ENCODE measurements around the gene DGCR2.

The DGCR2 gene

DNA sequence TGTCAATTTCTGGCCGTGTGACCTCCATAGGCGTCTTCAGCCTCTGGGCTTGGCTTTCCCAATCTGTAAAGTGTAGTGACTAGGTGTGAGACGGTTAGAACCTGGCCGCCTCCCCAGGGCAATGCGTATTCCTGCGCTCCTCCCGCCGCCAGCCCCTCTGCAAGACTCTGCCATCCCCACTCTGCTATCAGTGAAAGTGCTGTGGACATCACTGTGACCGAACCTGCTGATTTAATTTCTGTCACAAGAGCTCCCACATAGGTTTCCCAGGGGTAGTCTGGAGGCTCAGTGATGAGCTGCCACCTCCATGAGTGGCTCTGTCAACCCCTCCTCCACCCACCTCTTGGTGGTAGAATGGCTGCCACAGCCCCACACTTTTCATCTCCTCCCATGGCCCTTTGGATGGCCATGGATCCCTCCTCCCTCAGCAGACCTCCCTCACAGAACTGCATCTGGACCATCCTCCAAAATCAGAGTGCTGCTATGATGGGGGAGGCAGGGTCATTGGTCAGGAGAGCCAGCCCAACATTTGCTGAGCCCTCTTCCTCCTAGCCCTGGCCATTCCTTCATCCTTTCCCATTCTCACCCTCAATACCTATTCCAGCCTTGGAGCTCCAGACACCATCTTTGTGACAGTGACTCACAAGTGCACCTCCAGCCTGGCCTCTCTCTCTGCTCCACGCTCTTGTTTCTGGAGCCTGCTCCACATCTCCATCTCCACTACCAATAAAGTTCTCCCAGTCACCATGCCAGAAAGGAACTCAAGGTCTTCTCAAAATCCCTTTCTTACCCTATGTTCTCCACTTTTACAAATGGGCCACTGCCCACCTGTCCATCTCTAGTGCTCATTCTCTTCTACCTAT lies 29.3 kb upstream of the DGCR2 start:
- Mint-ChIP-seq H3K27ac (no peak overlapping the region), H3K4me1 (no peaks in the 10 kb centered on the region), H3K4me3 (peak overlapping the region; percentile 3 to 71 (median 19)), H3K27me3 (ENCODE audit: low read depth) (peaks cover 85% of the 10 kb centered on the region), H3K36me3 (ENCODE audit: low read depth) (peaks cover 4% of the 10 kb centered on the region), H3K9me3 (peaks cover 13% of the 10 kb centered on the region)
- TF ChIP-seq, protein P1, sequence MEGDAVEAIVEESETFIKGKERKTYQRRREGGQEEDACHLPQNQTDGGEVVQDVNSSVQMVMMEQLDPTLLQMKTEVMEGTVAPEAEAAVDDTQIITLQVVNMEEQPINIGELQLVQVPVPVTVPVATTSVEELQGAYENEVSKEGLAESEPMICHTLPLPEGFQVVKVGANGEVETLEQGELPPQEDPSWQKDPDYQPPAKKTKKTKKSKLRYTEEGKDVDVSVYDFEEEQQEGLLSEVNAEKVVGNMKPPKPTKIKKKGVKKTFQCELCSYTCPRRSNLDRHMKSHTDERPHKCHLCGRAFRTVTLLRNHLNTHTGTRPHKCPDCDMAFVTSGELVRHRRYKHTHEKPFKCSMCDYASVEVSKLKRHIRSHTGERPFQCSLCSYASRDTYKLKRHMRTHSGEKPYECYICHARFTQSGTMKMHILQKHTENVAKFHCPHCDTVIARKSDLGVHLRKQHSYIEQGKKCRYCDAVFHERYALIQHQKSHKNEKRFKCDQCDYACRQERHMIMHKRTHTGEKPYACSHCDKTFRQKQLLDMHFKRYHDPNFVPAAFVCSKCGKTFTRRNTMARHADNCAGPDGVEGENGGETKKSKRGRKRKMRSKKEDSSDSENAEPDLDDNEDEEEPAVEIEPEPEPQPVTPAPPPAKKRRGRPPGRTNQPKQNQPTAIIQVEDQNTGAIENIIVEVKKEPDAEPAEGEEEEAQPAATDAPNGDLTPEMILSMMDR (IDR thresholded peaks at IDR 0.05; ENCODE audit: unreplicated experiment in 3 of 3), result no peak

DNA sequence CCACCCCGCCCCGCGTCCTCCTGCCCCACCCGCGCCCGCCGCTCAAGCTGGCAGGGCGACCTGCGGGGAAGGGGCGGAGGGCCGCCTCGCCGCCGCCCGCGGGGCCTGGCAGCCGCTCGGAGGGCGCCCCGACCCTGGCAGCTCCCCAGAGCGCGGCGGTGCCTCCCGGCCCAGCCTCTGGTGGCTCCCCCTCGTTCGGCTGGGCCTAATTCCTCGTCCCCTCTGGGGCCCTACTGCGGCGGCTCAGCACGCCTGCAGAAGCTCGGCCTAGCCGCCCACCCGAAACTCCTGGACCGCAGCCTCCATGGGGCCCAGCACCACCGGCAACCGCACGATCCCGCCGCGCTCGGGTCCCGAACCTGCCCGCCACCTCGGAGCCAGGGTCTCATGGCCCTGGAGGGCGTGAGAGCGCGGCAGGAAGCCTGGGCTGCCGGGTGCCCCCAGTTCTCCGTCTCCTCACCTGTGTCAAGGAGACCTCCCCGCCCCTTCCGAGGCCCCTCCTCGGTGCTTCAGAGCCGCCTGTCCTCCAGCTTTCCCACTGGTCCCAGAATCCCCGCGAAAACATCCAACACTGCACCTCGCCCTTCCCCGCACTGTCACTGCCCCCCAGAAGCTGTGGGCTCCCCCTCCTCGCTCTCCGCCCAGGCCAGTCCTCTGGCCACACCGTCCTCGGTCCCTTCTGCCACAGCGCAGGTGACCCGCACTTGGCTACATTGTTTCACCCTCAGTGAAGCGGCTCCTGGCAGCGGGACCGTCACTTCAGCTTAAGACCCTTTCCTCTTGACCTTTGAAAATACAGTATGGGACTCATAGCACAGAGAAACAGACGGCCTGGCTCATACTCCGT lies 28.5 kb upstream of the DGCR2 start:
- peaks cover 13% of the 10 kb centered on the region for H3K9me3 Mint-ChIP-seq
- no peak overlapping the region for H3K27ac Mint-ChIP-seq

DNA sequence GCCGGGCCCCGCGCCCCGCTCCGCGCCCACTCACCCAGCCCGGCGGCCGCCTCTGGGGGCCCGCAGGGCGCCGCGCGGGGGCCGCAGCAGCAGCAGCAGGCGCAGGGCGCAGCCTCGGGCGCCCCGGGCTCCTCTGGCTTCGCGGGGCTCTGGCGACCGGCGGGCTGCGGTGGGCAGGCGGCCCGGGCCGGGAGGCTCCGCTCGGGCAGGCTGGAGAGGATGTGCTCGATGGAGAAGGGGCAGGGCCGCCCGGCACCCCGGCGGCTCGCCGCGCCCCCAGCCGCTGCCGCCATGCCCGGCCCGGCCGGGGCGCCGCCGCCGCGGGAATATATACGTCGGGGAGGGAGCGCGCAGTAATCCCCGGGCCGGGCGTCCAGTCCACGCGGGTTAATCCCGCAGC lies 27.8 kb upstream of the DGCR2 start, which contains the start of gene GSC2:
Gene GSC2 (minus strand): TSS at position 302 of the 400 bp plus-strand sequence. CDS start 9 bp downstream, at position 293.
- peaks cover 4% of the 10 kb centered on the region for H3K36me3 Mint-ChIP-seq (ENCODE audit: low read depth)
- TF ChIP-seq, protein P1 (IDR thresholded peaks at IDR 0.05; ENCODE audit: unreplicated experiment in 3 of 3), result no peak
- peaks cover 84% of the 10 kb centered on the region for H3K27me3 Mint-ChIP-seq (ENCODE audit: low read depth)
- H3K4me3 Mint-ChIP-seq, result peak within 1 kb of the TSS in 2 of 3 experiments; percentile 19 to 71
- no peak within 1 kb of the TSS for H3K27ac Mint-ChIP-seq
- peaks cover 13% of the 10 kb centered on the region for H3K9me3 Mint-ChIP-seq
- H3K4me1 Mint-ChIP-seq, result no peaks in the 10 kb centered on the region

More for the DNA sequence above, 28.5 kb upstream of the DGCR2 start:
- H3K36me3 Mint-ChIP-seq (ENCODE audit: low read depth), result peaks cover 4% of the 10 kb centered on the region
- H3K4me1 Mint-ChIP-seq, result no peaks in the 10 kb centered on the region
- TF ChIP-seq, protein P1 (IDR thresholded peaks at IDR 0.05; ENCODE audit: unreplicated experiment in 3 of 3), result no peak
- H3K27me3 Mint-ChIP-seq (ENCODE audit: low read depth), result peaks cover 87% of the 10 kb centered on the region
- H3K4me3 Mint-ChIP-seq, result peak overlapping the region in 2 of 3 experiments; percentile 19 to 71

DNA sequence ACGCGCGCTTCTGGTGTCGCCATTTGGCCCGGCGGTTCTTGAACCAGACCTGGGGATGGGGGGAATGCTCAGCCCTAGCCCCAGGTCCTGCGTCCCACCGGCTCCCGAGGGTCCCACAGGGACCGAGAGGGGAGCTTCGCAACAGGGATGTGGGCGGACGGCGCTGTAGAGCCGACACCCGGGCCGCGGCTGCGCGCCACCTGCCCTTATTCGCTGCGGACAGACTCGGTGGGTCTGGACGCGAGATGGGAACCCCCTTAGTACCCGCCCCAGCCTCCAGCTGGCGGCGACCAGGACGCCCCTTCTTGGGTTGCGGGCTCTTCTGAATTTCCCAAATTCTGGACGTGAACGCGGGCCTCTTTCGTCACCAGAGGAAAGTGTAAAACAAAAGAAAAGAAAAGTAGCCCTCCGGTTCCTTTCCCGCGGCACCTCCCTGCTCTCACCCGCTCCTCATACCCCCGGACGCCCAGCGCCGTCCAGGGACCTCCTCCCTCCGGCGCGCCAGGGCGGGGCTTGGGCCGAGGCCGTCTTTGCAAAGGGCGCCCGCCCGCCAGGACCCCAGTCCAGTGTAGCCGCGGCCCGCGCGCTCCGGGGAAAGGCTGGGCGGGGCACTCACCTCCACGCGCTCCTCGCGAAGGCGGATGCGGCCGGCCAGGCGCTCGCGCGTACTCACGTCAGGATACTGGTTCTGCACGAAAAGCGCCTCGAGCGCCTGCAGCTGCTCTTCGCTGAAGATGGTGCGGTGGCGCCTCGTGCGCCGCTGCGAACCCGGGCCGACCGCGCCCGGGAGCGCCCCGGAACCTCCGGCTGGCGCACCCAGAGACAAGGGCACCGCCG lies 27.1 kb upstream of the DGCR2 start:
- no peak overlapping the region for H3K27ac Mint-ChIP-seq
- peaks cover 84% of the 10 kb centered on the region for H3K27me3 Mint-ChIP-seq (ENCODE audit: low read depth)
- H3K9me3 Mint-ChIP-seq, result peaks cover 13% of the 10 kb centered on the region
- H3K36me3 Mint-ChIP-seq (ENCODE audit: low read depth), result peaks cover 4% of the 10 kb centered on the region
- peaks cover 6% of the 10 kb centered on the region for H3K4me1 Mint-ChIP-seq
- H3K4me3 Mint-ChIP-seq, result no peak overlapping the region
- TF ChIP-seq, protein P1 (IDR thresholded peaks at IDR 0.05; ENCODE audit: unreplicated experiment in 3 of 3), result no peak

DNA sequence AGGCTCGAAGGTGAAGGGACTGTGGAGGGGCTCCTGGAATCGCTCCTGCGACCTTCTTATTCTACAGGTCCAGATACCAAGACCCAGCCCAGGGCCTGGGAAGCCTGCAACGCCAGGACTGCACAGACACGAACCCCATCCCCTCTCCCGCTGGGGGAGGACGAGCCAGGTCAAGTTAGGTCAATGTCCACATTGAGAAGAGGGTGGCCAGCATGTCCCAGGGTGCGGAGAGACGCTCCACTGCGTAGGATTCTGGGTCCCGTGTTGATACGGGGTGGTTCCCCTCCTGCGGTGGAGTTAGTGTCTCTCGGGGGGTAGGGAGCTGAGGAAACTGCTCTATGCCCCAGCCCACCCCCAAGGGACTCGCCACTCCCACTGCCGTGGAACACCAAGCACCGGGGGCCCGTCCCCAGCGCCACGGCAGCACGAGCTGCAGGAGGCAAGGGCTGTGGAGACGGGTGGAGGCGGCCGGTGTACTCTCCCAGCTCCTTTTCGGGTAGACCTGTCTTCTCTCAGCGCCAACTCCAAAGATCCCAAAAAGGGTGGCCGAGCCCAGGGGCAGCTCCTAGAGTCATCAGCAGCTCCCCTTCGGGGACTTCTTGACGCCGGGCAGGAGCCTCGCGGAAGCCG lies 26.3 kb upstream of the DGCR2 start:
- peaks cover 9% of the 10 kb centered on the region for H3K9me3 Mint-ChIP-seq
- no peak overlapping the region for H3K27ac Mint-ChIP-seq
- TF ChIP-seq, protein P1 (IDR thresholded peaks at IDR 0.05; ENCODE audit: unreplicated experiment in 3 of 3), result no peak
- H3K27me3 Mint-ChIP-seq (ENCODE audit: low read depth), result peaks cover 77% of the 10 kb centered on the region
- H3K4me3 Mint-ChIP-seq, result no peak overlapping the region
- peaks cover 12% of the 10 kb centered on the region for H3K4me1 Mint-ChIP-seq
- H3K36me3 Mint-ChIP-seq (ENCODE audit: low read depth), result peaks cover 4% of the 10 kb centered on the region
